ENCODE results near the gene DEDD. TPM values are rescaled to one million over a fixed set of nuclear protein-coding genes. Genes with fewer than 3 reads are reported as not detected.

The DEDD gene
- total RNA-seq, 4 donors from 2014 or later, result 4.4 to 42.2 (median 36.1) TPM

DNA sequence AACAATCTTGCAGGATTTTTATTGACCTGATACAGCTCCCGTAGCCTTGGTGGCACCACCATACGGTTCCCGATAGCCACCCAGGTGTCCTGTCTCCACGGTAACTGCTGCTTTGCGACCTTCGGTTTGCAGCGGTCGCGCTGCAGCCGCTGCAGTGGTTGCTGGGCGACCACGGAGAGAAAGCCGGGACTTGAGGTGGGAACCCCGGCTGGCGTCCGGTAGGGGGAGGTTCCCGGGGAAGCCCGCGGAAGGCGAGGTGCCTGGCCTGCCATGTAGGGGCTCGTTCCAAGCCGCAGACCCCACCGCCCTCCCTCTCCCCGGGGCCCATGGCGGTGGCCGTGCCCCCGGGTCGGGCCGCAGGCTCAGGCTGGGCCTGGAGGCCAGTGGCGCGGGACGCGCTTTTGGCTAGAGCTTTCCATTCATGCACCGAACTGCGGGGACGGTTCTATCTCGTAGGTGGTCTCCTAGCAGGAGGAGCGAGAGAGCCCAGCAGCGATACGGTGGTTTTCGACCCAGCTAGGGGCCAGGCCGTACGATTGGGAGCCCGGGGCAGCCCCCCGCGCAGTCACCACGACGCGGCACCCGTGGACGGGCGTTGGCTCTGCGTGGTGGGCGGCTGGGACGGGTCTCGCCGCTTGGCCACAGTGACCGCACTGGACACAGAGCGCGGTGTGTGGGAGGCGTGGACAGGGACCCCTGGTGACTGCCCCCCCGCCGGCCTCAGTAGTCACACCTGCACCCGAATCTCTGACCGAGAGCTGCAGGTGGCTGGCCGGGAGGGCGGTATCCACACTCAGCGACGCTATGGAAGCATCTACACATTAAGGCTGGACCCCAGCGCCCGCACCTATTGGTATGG, 34.0 kb downstream of the DEDD start, which contains the start of gene KLHDC9:
KLHDC9 (plus strand) TSS at position 152 of the 859 bp plus-strand sequence; CDS start at position 327, 175 bp downstream.
- peak; percentile 78 to 80 for DNase-seq
- TF ChIP-seq POLR2A (IDR thresholded peaks at IDR 0.05), result no peak
- TF ChIP-seq, protein P1, sequence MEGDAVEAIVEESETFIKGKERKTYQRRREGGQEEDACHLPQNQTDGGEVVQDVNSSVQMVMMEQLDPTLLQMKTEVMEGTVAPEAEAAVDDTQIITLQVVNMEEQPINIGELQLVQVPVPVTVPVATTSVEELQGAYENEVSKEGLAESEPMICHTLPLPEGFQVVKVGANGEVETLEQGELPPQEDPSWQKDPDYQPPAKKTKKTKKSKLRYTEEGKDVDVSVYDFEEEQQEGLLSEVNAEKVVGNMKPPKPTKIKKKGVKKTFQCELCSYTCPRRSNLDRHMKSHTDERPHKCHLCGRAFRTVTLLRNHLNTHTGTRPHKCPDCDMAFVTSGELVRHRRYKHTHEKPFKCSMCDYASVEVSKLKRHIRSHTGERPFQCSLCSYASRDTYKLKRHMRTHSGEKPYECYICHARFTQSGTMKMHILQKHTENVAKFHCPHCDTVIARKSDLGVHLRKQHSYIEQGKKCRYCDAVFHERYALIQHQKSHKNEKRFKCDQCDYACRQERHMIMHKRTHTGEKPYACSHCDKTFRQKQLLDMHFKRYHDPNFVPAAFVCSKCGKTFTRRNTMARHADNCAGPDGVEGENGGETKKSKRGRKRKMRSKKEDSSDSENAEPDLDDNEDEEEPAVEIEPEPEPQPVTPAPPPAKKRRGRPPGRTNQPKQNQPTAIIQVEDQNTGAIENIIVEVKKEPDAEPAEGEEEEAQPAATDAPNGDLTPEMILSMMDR (IDR thresholded peaks at IDR 0.05), result peak in 3 of 4 experiments; percentile 15 to 26 (median 26)
- Histone ChIP-seq H3K27me3 (no peaks in the 10 kb centered on the region), H3K4me1 (peaks cover 0 to 5% of the 10 kb centered on the region in 2 donors), H3K9me3 (no peaks in the 10 kb centered on the region), H3K27ac (peak within 1 kb of the TSS; percentile 52 to 78), H3K4me3 (peak within 1 kb of the TSS; percentile 48 to 56), H3K36me3 (no peaks in the 10 kb centered on the region)
- intact Hi-C loops (cut with DNase I; ENCODE audit: low total_unique reads), result no loop called here

DNA sequence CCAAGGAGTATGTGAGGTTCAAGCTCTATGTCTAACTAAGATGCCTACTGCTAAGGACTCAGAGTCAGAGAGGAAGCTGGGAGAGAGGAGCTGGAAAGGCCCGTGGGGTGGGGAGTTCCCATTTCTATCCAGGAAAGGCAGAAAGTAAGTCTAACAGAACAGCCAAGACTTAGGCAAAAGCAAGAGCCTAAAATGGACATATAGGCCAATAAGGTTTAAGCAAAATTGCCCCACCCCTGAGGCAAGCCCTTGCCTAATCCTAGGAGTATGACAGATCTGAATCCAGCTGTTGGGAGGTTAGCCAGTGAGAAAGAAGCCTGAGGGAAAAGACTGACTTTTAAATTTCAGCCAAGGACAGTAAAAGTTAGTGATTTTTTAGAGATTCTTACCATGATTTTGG, 35.9 kb downstream of the DEDD start:
- Histone ChIP-seq H3K27ac (no peak overlapping the region), H3K36me3 (no peaks in the 10 kb centered on the region), H3K4me1 (peaks cover 0 to 5% of the 10 kb centered on the region in 2 donors), H3K9me3 (no peaks in the 10 kb centered on the region), H3K27me3 (no peaks in the 10 kb centered on the region), H3K4me3 (no peak overlapping the region)
- peak in 1 of 2 donors; percentile 45 for DNase-seq
- intact Hi-C loops (cut with DNase I; ENCODE audit: low total_unique reads), result no loop called here
- TF ChIP-seq POLR2A (IDR thresholded peaks at IDR 0.05), result no peak
- TF ChIP-seq, protein P1 (IDR thresholded peaks at IDR 0.05), result no peak

GRCh38 chr1:161096015-161096414, 36.5 kb downstream of the DEDD start:
- no peak for DNase-seq
- no peaks in the 10 kb centered on the region for H3K9me3 ChIP-seq

DNA sequence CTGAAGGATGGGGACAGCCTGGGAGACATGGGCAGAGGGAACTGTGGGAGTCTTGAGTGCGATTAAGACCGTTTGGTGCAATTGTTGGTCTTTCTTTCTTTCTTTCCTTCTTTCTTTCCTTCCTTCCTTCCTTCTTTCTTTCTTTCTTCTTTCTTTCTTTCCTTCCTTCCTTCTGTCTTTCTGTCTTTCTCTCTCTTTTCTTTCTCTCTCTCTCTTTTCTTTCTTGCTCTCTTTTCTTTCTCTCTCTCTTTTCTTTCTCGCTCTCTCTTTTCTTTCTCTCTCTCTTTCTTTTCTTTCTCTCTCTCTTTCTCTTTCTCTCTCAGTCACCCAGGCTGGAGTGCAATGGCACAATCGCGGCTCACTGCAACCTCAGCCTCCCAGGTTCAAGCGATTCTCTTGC, 37.2 kb downstream of the DEDD start:
- intact Hi-C loops (cut with DNase I; ENCODE audit: low total_unique reads), result no loop called here
- Histone ChIP-seq H3K4me1 (peaks cover 0 to 5% of the 10 kb centered on the region in 2 donors), H3K27me3 (no peaks in the 10 kb centered on the region), H3K4me3 (no peak overlapping the region), H3K9me3 (no peaks in the 10 kb centered on the region), H3K36me3 (no peaks in the 10 kb centered on the region), H3K27ac (no peak overlapping the region)
- no peak for TF ChIP-seq POLR2A (IDR thresholded peaks at IDR 0.05)
- TF ChIP-seq, protein P1 (IDR thresholded peaks at IDR 0.05), result no peak
- DNase-seq, result no peak

More at GRCh38 chr1:161096015-161096414, 36.5 kb downstream of the DEDD start:
- Histone ChIP-seq H3K27me3 (no peaks in the 10 kb centered on the region), H3K27ac (no peak overlapping the region), H3K36me3 (no peaks in the 10 kb centered on the region), H3K4me1 (peaks cover 0 to 5% of the 10 kb centered on the region in 2 donors), H3K4me3 (no peak overlapping the region)
- TF ChIP-seq, protein P1 (IDR thresholded peaks at IDR 0.05), result no peak
- TF ChIP-seq POLR2A (IDR thresholded peaks at IDR 0.05), result no peak
- intact Hi-C loops (cut with DNase I; ENCODE audit: low total_unique reads), result no loop called here

DNA sequence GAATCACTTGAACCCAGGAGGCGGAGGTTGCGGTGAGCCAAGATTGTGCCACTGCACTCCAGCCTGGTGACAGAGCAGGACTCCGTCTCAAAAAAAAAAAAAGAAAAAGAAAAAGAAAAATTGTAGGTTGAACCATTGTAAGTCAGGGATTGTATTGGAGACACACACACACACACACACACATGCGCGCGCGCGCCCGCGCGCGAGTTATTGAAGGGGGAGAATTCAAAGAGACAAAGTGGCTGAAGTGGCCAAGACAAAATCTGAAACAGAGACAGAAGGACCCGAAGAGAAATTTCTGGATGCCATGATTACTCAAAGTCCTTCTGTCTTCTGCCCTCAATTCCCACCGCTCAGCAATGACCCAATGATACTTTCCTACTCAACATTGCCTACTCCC, 38.0 kb downstream of the DEDD start:
- TF ChIP-seq, protein P1 (IDR thresholded peaks at IDR 0.05), result no peak
- TF ChIP-seq POLR2A (IDR thresholded peaks at IDR 0.05), result no peak
- H3K4me3 ChIP-seq, result no peak overlapping the region
- peaks cover 0 to 5% of the 10 kb centered on the region in 2 donors for H3K4me1 ChIP-seq
- no peaks in the 10 kb centered on the region for H3K27me3 ChIP-seq
- intact Hi-C loops (cut with DNase I; ENCODE audit: low total_unique reads), result no loop called here
- DNase-seq, result no peak
- H3K27ac ChIP-seq, result no peak overlapping the region
- H3K36me3 ChIP-seq, result no peaks in the 10 kb centered on the region
- no peaks in the 10 kb centered on the region for H3K9me3 ChIP-seq

Measured in uterus (tissue), 4 donors.